Superior temporal gyrus (tissue), 1 donor: ENCODE measurements around the gene CFAP92.
A peak's percentile ranks its signal among the peaks of the same experiment; 100 is the strongest.

Source experiments
- DNase-seq: peaks from one replicate; pipeline ENCODE4 v3.0.0-alpha.2; 2016; ENCODE audit errors: extremely low spot score

CFAP92 gene

DNA sequence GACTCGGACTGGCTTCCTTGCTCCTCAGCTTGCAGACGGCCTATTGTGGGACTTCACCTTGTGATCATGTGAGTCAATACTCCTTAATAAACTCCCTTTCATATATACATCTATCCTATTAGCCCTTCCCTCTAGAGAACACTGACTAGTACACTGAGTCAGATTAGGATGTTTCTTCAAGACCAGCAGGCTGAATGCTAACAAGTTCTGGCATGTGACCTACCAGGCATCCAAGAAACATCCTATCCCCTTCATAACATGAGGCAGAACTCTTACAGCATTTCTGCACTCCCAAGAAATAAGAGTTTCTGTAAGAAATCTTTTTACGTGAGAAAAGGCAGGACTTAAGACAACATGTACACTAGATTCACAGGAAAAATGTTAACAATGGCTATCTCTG, 9.3 kb downstream of the CFAP92 start:
- no peak for DNase-seq

DNA sequence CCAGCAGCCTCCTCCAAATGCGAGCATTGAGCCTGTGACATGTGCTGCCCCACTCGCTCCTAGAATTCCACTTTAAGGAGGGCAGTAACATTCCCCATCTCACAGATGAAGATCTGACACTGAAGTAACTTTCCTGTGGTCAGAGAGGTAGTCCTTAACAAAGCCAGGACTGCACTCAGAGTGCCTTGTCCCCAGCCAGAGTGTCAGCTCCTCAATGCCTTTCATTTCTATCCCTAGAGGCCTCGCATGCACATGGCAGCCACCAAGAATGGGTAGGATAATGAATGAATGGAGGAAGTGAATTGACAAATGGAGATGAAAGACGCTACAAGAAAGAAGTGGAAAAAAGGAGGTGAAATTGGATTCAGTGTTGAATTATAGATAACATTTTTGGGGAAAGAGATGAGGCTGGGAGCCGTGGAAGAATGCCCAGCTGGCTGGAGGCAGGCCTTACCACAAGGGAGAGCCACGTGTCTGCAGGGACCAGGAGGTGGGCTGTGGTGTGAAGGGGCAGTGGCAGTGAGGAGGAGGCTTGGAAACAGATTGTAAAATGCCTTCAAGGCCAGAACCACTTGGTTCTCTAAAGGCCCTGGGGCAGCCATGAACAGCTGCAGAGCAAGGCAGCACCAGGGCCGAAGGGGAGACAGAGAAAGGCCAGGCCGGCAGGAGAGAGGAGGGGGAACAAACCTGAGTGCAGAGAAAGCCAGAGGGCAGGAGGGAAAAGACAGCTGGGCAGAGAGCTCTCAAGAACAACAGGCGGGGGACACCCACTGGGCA, 10.4 kb downstream of the CFAP92 start:
- DNase-seq: no peak

- no peak for DNase-seq
These were observed 18.6 kb downstream of the CFAP92 start for GRCh38 chr3:128975276-128975675.

GRCh38 chr3:128973988-128974564, 19.8 kb downstream of the CFAP92 start:
- no peak for DNase-seq

DNA sequence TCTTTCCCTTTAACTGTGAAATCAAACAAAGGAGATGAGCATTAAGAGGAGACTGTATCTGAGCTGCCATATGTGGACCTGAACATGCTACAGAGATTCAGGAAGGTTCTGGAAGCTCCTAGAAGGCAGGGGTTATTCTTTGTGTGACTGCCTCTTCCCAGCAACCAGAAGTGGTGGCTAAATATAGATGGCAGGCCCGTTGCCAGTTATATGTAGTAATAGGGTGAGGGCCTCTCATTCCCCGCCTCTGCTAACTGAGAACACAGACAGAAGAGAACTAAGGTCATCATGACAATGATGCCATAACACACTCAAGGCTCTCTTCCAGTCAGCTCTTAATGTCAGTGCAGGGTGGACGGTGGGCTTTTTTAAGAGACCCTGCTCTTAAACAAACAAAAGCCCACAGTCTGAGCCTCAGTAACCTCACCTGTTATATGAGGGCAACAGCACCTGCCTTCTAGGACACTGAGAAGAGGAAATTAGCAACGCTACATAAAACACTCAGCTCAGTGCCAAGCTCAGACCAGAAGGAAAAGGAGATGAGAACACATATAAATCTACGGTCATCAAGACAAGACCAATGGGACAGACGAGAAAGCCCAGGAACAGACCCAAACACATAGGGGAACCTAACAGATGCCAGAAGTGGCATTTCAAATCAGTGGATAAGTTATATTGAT, 22.3 kb downstream of the CFAP92 start:
- DNase-seq: no peak

GRCh38 chr3:128970740-128971047, 23.2 kb downstream of the CFAP92 start:
- no peak for DNase-seq

GRCh38 chr3:128969993-128970739, 23.7 kb downstream of the CFAP92 start:
- DNase-seq: peak; percentile 72

GRCh38 chr3:128967748-128968355, 26.0 kb downstream of the CFAP92 start:
- no peak for DNase-seq

GRCh38 chr3:128965818-128966217, 28.1 kb downstream of the CFAP92 start:
- no peak for DNase-seq

- DNase-seq: no peak
These were observed 28.6 kb downstream of the CFAP92 start for GRCh38 chr3:128965280-128965679.

DNA sequence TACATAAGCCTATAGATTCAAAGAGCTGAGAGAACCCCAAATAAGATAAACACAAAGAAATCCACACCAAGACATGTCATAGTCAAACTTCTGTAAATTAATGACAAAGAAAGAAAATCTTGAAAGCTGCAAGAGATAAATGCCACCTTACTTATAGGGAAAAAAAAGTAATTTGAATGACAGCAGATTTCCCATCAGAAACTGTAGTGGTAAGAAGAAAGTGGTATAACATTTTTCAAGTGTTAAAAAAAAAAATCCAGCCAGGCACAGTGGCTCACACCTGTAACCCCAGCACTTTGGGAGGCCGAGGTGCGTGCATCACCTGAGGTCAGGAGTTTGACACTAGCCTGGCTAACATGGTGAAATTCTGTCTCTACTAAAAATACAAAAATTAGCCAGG, 37.4 kb downstream of the CFAP92 start:
- no peak for DNase-seq

GRCh38 chr3:128950223-128950938, 43.5 kb downstream of the CFAP92 start:
- no peak for DNase-seq

DNA sequence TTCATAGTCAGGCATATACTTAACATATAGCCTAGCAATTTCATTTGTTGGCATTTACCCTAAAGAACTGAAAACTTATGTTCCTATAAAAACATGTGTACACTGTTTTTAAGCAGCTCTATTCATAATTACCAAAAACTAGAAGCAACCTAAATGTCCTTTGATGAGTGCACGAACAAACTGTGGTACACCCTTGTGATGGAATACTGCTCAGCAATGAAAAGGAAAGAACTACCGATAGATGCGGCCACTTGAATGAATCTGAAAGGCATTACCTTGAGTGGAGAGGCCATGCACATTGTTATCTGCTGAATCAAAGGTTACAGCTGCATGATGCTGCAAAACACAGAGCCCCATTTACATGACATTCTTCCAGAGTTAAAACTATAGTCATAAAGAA, 44.7 kb downstream of the CFAP92 start:
- no peak for DNase-seq

DNA sequence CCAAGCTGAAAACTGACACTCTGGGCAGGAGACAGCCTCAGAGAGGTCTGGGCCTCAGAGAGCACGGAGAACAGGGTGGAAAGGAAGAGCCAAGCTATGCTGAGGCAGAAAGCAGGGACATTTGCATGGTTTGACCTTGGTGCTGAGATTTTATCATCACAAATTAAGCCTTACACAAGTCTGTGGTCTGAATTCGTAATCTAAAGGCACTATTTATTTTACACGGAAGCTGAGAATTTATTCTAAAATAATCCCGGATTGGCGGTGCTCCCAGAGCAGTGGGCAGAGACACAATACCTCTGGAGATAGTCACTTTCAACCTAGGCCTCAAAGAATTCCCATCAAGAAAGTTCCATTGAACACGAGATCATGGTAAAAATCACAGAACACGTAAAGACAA, 47.5 kb downstream of the CFAP92 start:
- no peak for DNase-seq

DNA sequence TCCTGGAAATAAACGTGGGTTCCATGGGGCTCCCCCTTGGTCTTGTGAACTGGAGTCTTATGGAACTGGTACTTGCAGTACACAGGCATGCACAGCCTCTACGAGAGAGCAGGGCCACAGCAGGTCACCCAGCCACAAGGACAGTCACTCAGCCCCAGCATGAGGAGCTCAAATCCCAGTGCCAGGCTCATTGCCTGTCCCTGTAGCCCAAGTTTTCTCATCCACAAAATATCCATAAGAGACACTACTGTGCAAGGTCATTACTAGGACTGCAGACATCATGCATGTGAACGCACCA, 48.0 kb downstream of the CFAP92 start:
- DNase-seq: no peak

DNA sequence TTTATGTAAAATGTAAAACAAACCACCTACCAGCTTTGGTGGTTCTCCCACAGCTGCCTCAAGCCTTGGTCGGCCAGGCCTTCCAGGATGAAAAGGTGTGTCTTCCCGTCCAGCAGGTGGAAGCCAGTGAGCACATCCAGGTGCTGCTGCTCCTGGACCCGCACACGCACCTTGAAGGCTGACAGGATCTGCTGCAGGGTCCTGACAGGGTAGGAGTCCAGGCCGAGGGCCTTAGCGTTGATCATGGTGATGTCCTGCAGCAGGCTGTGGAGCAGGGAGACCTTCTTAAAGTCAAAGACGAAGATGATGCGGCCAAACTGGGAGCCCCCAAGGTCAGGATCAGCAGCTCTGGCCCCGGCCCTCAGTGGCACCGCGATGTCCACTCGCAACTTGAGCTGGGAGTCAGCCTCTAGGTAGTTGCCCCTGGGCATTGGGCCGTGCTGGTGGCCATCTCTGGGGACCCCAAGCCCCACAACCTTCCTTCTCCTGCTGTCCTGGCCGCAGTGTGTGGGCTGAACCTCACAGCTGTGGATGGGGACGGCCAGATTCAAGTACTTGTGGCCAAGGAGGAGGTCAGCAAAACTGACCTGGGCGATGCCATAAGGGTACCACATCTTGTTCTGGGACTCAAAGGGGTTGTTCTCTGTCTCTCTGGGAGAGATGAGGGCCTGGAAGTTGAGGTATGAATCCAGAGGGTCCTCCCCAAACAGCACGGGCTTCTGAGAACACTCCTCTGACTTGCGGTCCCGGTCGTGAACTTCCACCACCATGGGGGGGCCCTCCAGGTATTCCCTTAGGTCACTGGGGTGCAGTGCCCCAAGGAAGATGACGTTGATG, 48.6 kb downstream of the CFAP92 start:
- no peak for DNase-seq

DNA sequence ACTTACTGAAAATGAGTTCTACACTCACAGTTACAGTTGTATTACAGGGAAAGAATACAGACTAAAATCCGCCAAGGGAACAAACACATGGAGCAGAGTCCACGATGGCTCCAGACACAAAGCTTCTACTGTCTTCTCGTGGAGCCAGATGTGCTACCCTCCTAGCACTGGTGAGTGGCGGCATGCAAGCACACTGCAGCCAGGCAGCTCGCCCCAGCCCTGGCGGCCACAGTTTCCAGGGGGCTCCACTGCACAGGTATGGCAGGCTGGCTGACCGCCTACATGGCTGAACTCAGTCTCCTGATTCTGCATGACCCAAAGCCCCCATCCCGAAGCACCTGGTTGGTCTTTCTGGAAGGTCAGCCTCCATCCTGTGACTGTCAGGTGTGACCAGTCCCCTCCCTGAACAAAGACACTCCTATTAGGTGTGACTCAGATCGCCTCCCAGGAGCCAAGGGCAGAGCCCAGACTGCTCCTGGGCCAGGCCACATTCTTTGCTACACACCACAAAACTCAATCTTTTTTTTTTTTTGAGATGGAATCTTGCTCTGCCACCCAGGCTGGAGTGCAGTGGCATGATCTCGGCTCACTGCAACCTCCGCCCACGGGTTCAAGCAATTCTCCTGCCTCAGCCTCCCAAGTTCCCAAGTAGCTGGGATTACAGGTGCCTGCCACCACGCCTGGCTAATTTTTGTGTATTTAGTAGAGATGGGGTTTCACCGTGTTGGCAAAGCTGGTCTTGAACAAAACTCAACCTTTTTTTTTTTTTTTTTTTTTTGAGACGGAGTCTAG, 51.5 kb downstream of the CFAP92 start:
- DNase-seq: no peak

- no peak for DNase-seq
These were observed 53.6 kb downstream of the CFAP92 start for GRCh38 chr3:128940252-128940651.

DNA sequence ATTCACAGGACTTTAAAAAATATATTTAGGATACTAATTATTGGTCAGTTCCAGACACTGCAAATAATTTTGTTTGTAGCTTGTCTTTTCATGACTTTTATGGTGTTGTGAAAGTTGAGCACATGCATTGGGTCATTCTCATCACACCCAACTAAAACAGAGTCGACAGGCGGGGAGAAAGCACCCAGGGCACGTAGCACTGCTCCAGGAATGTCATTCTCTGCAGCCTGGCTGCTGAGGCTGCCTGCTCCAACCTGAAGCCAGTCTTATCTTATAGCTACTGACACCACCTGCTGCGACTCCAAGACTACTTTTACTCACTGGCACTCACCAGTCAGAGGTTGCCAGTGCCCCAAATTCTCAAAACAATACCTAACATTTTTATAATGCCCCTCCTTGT, 57.5 kb downstream of the CFAP92 start:
- DNase-seq: no peak

GRCh38 chr3:128935922-128936321, 58.0 kb downstream of the CFAP92 start:
- no peak for DNase-seq
